PC-3 (cell line): ENCODE measurements around the gene PGC.

Source experiments
- CTCF ChIP-seq: fragments of 300-600 bp; sonication (generic); conservative IDR thresholded peaks from 2 replicates; pipeline ENCODE4 v1.5.1; 2017; ENCODE audit warnings: antibody characterized with exemption, low read depth, mild to moderate bottlenecking, low read length
- EZH2 ChIP-seq: fragments of 300-600 bp; sonication (generic); IDR thresholded peaks from one replicate; pipeline ENCODE4 v1.6.1; 2017; ENCODE audit warnings: antibody characterized with exemption, mild to moderate bottlenecking, low read length; ENCODE audit not compliant: unreplicated experiment

DNA sequence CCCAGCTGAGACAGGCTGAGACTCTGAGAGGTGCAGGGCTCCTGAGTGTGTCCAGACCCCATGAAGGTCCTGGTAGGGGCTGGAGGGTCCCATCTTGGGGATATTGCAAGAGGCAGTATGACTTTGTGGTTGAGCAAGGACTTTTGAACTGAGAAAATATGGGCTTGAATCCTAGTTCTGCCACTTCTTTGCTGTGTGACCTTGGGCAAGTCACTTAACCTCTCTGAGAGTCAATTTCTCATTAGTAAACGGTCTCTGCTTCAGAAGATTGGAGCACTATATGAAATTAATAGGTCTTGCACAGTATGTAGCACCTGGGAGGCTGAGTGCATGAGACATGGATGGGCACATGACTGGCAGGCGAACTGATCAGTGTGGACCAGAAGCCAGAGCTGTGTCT is 54.5 kb downstream of the PGC start:
- TF ChIP-seq CTCF (no peak), EZH2 (no peak)
